ENCODE results near the gene THTPA.

Gene THTPA, protein sequence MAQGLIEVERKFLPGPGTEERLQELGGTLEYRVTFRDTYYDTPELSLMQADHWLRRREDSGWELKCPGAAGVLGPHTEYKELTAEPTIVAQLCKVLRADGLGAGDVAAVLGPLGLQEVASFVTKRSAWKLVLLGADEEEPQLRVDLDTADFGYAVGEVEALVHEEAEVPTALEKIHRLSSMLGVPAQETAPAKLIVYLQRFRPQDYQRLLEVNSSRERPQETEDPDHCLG

DNA sequence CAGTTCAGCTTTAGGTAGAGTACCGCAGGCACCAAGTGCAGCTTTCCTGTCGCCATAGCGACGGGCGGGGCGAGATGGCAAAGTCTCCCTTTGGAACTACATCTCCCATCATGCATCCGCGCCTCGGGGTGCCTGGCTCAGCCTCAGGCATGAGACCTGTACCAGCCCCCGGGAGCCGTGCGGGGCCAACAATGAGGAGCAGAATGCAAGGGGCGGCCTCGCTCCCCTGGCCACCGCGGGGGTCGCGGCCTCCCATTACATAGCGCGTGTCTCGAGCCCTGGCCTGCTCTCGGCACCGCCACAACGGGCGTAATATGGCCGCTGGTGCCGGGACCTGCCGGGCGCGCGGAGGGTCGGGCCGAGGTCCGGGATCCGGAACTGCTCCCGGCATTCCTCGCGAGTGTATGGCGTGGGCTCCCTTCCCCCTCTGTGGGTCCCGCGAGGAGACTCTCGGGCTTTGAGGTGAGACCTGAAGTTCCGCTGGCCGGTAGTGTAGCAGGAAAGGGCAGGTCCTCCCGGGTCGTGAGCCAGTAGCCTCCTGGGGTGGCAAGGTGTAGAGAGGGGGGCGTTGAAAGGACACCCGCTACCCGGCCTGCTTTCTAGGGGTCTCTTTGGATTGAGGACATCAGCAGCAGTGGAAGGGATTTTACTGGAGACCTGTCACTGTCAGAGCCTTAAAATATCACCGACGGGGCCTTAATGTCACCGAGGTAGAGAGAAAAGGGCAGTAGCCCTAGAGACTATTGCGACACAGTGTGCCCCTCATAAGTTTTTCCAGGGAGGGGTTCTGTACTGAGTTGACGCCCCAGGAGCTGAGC lies at the start of gene THTPA:
THTPA (plus strand) TSS at position 390 of the 818 bp plus-strand sequence. CDS start 487 bp downstream, outside the sequence.
- peak; percentile 86 to 90 (median 89) for DNase-seq (ENCODE audit: low read depth in 2 of 3, low spot score in 1 of 3)

- DNase-seq (ENCODE audit: low read depth in 2 of 3, low spot score in 1 of 3), result no peak
Measured at GRCh38 chr14:23512156-23512555, 43.9 kb upstream of the THTPA start.

GRCh38 chr14:23513005-23513817 lies 42.9 kb upstream of the THTPA start:
- no peak for DNase-seq (ENCODE audit: low read depth in 2 of 3, low spot score in 1 of 3)

DNA sequence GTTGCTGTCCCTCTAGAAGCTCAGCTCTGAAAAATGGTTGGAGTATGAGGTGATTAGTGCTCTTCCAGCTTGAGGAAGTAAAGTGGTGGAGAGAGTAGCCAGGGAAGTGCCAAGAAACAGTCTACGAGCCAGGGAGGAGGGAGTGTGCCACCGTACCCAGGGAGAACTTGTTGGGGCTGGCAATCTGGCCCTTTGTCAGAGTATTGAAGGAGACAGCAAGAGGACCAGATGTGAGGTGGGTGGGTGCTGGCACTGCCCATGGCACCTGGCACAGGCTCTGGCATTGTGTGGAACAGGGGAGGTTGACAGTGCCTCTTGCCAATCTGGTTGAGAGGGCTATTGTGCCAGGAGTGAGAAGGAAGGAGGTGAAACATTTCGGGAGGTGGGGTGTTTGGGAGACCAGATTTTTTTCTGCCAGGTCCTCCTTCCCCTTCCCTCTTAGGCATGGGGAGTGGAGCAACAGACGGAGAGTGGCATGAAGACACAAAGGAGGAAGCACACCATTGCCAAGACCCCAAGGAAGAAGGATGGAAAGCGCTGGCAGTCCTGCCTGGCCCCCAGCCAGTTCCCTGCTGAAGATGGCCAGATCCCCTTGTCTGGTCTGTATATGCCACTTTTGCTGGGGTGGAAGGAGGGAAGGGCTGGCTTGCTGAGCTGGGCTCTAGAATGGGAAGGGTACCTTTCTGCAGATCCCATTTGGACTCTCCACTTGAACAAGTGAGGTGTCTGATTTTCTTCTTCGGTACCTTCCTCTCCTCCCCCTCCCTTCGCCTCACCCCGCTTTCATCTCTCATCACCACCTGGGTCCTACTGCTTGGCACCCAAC lies 42.0 kb upstream of the THTPA start:
- no peak for DNase-seq (ENCODE audit: low read depth in 2 of 3, low spot score in 1 of 3)

DNA sequence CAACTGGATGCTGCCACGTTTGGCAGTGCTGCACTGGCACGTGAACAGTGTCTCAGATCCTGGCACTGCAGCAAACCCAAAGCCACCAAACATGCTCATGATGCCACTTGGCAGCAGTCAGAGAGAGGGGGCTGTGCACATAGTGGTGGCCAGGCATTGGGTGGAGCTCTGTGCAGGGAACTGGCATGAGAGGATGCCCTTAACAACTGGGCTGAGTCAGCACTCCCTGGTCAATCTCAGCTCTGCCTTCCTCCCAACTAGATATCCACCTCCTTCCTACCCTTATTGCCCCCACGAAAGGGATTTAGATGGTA lies 41.5 kb upstream of the THTPA start:
- DNase-seq (ENCODE audit: low read depth in 2 of 3, low spot score in 1 of 3), result no peak

GRCh38 chr14:23517650-23518326 lies 38.3 kb upstream of the THTPA start:
- DNase-seq (ENCODE audit: low read depth in 2 of 3, low spot score in 1 of 3), result no peak

DNA sequence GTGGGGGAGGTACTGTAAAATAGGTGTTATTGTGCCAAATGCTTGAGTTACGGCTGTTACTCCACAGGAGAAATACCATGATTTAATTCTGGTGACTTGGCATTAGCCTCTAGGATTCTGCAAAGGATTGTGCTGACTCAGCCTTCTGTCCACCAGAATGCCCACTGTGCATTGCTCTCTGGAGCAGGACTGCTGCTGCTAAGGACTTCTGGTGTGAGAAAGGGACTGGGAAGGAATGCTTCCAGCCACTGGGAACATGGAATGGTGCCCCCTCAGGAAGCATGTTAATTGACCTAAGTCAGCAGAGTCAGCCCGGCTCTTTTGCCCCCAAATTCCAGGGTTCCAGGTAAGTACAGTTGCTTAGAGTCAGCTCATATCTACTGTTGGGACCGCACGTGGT lies 37.4 kb upstream of the THTPA start:
- no peak for DNase-seq (ENCODE audit: low read depth in 2 of 3, low spot score in 1 of 3)

GRCh38 chr14:23520899-23521533 lies 35.1 kb upstream of the THTPA start:
- no peak for DNase-seq (ENCODE audit: low read depth in 2 of 3, low spot score in 1 of 3)

GRCh38 chr14:23521785-23522640 lies 34.1 kb upstream of the THTPA start:
- no peak for DNase-seq (ENCODE audit: low read depth in 2 of 3, low spot score in 1 of 3)

DNA sequence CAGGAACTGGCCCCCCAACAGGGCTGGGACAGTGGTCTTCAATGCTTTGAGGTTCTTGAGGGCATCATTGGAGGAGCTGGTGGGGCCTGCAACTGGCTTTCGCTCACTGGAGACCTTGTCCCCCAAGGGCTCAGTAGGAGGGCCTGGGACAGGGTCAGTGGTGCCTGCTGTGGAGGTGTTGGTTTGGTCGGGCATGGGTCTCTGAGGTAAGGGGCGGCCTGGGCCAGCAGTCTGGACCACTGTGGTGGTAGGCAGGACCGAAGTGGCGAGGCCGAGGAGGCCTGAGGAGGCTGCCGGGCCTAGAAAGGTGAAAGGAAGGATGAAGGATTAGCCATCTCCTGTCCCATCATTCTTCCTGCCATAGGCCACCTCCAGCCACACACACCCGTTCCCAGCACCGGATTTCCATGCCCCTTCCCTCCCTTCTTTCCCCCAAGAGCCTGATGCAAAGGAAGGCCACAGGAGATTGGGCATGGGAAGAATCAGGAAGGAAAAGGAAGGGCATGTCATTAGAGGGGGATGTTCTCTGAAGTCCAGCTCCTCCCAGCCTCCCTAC lies 33.4 kb upstream of the THTPA start:
- DNase-seq (ENCODE audit: low read depth in 2 of 3, low spot score in 1 of 3), result no peak

- no peak for DNase-seq (ENCODE audit: low read depth in 2 of 3, low spot score in 1 of 3)
Measured at GRCh38 chr14:23523229-23524016, 32.6 kb upstream of the THTPA start.

GRCh38 chr14:23524954-23525353 lies 31.1 kb upstream of the THTPA start:
- no peak for DNase-seq (ENCODE audit: low read depth in 2 of 3, low spot score in 1 of 3)

DNA sequence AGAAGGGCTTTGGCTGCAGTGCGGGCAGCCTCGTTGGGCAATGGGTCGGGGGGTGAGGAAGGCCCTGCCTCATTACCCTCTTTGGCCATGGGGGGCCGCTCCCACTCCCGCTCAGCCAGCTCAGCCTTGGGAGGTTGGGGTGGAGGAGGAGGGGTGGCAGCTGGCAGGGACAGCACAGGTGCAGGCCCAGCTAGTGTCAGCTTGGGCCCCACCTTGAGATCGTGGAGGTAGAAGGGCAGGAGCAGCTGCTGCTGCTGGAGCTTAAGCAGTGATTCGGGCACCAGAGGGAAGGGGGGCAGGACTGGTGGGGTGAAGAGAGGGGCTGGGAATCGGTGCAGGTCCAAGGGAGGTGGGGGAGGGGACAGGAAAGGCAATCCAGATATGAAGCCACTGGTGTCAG lies 30.5 kb upstream of the THTPA start:
- no peak for DNase-seq (ENCODE audit: low read depth in 2 of 3, low spot score in 1 of 3)

DNA sequence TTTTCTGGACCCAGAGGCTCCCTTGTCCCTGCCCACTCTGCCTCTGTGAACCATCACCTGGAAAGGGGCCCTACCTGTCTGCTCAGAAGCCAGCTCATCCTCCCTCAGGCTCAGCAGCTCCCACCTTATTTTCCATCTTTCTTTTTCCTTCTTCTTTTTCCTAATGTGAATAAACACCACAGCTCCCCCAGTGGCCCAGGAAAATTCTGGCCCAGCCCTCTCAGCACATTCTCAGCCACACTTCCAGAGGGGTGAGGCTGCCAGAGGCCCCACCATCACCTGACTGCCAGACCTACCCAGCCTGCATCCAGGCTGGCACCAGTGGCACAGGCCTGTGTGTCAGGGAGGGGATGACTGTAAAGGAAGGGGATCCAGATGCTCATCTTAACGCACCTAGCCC lies 27.5 kb upstream of the THTPA start:
- DNase-seq (ENCODE audit: low read depth in 2 of 3, low spot score in 1 of 3), result no peak

GRCh38 chr14:23529016-23529415 lies 27.1 kb upstream of the THTPA start:
- no peak for DNase-seq (ENCODE audit: low read depth in 2 of 3, low spot score in 1 of 3)

DNA sequence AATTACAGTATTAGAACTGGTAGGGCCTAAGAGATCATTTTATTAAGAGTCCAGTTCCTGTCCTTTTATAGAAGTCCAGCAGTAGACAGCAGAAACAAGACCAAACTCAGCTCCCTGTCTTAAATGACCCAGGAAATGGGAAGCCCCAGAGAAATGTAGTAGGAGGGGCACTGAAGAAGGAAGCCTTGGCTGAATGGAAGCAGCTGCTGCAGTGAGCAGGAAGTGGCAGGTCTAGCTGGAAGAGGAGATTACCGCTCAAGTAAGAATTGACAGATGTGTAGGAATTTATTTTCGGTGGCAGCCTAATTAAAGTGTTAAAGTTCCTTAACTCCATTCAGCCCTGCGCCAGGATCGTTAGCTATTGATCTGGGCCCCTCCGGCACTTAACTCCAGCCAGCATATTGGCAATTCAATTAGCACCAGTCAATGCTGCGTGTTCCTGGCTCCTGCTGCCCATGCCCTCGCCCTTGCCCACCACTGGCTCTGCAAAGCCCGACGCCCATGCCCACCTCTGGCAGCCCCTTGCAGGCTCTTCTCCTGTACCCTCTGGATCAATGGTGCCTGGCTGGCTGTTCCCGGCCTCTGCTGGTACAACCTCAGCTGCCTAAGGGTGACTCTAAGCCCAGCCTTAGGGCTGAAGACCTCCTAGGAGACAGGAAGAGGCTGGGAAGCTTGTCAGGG lies 25.6 kb upstream of the THTPA start:
- DNase-seq (ENCODE audit: low read depth in 2 of 3, low spot score in 1 of 3), result no peak

- DNase-seq (ENCODE audit: low read depth in 2 of 3, low spot score in 1 of 3), result no peak
Measured at GRCh38 chr14:23531391-23531790, 24.7 kb upstream of the THTPA start.
